ENCODE data around the gene CAMK1D.

Gene CAMK1D

DNA sequence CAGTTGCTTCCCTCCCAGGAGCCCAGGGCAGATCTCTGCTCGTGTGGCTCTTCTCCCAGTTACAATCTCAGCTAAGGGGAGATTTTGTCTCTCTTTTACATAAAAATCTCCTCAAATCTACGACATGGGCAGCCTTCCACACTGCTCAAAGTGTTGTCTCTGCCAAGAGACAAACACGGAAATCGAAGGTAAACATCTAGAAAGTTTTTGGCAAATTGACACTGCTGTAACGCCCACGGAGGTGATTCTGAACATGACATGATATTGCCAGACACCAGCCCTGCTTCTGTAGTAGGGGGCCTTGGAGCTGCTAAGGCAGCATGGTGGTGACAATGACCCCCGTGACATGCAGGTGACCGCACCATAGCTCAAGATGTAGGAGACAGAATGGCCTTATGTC, 523.8 kb downstream of the CAMK1D start:
- DNase-seq, result no peak

DNA sequence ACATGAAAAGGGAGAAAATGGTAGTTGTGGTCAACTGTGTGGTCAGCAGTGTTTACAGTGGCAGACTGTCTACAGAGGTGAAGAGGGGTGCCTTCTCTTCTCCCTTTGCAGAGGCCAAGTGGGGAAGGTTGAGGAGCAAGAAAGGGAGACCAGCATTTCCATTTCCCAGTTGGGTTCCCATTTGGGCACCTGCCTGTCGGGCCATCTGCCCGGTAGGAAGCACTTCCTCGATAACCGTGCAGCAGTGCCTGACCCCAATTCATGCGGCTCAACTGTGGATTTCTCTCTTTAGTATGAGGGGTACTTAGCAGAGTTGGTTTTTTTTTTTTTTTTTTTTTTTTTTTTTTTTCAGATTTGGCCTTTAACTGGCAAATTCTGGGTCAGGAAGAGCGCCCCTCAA, 525.2 kb downstream of the CAMK1D start:
- DNase-seq, result no peak

DNA sequence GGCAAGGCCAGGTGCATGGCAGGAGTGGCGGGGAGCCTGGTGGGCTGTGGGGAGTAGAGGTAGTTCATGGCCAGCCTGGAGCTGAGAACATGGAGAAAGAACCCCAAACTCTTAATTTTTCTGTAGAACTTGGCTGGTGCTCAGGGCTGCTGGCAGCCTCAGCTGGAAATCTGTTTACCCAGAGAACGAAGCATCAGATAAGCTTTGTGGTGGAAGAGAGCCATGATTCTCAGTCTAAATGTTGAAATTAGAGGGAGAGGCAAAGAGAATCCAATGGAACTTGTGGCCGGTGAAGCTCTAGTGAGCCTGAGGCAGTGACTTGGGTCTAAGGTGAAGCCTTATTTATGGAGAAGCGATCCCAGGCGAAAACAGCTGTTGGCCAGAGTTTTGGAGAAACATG, 525.8 kb downstream of the CAMK1D start:
- no peak for DNase-seq

DNA sequence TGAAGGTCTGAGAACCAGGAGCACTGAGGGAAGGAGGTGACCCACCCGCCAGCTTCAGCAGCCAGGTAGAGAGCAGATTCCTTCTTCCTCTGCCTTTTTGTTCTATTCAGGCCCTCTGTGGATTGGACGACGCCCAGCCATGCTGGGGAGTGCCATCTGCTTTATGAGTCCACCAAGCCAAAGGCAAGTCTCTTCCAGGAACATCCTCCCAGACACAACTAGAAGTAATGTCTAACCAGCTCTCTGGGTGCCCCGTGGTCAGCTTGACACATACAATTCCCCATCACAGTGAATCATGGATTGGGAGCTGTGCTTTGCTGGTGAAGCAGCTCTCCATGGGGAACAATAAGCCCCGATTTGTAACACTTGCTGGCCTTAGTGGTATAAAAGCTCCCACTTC, 526.9 kb downstream of the CAMK1D start:
- DNase-seq, result no peak

DNA sequence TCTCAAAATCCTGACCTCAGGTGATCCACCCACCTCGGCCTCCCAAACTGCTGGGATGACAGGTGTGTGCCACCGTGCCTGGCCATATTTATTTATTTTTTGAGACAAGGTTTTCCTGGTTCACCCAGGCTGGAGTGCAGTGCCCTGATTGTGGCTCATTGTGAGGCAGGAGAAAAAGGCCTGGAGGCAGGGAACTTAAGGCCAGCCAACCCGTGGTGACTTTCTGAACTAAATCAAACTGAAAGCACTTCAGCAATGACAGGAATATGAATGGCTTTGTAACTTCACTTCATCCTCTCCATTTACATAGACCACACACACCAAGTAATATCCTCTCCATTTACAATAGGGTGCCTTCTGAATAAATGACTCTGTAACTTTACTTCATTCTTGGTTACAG, 527.8 kb downstream of the CAMK1D start:
- DNase-seq, result no peak

DNA sequence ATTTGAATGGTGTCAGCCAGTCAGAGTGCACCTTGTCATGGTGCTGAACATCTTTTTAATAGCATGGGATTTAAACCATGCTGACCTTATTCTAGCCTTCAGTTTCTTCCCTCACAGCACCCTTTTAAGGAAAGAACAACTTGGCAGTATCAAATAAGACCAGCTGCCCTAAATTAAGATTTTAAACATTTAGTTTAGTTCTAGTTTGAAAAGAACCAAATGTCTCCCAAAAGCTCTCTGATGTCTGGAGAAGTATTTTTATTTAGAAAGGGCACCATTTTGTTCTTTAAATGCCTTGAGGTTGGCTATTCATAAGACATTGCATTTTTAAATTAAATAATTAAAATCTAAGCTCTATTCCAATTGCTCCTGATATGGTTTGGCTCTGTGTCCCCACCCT, 531.1 kb downstream of the CAMK1D start:
- no peak for DNase-seq

DNA sequence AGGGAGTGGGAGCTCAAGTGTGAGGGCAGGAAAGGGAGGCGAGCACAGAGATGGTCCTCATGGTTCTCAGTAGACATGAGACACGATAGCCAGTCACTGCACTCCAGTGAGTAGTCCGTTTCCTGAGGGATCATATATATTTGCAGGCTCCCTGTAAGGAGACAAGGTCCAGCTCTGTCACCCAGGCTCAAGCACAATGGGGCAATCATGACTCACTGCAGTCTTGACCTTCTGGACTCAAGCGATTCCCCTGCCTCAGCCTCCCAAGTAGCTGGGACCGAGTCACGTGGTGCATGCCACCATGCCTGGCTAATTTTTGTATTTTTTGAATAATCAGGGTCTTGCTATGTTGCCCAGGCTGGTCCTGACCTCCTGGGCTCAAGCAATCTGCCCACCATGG, 535.5 kb downstream of the CAMK1D start:
- no peak for DNase-seq

Measured in activated naive CD4-positive, alpha-beta T cell (primary cell).